HepG2 (cell line): ENCODE data around the gene GFAP. TPM values are rescaled to one million over a fixed set of nuclear protein-coding genes. Genes with fewer than 3 reads are reported as not detected.

Source experiments
- KDM5B ChIP-seq: sonication (generic); formaldehyde crosslinking; IDR thresholded peaks from 2 replicates; pipeline ENCODE4 v1.4.0; 2020; ENCODE audit warnings: missing genetic modification reagents, mild to moderate bottlenecking, borderline replicate concordance
- MTA1 ChIP-seq: sonication (generic); formaldehyde crosslinking; IDR thresholded peaks from 2 replicates; pipeline ENCODE4 v1.4.0; 2020; ENCODE audit warnings: missing genetic modification reagents, mild to moderate bottlenecking, borderline replicate concordance
- NFATC3 ChIP-seq: sonication (generic); formaldehyde crosslinking; IDR thresholded peaks from 2 replicates; pipeline ENCODE4 v1.5.1; 2020; ENCODE audit warnings: mild to moderate bottlenecking, missing genetic modification reagents
- REXO4 ChIP-seq: sonication (generic); formaldehyde crosslinking; IDR thresholded peaks from 2 replicates; pipeline ENCODE4 v1.8.0; 2022; ENCODE audit warnings: missing genetic modification reagents, mild to moderate bottlenecking, borderline replicate concordance
- SOX6 ChIP-seq, 2 experiments: fragments of 450-650 bp in 1 of 2; sonication (generic) in 1 of 2; formaldehyde crosslinking in 1 of 2; IDR thresholded peaks; 2 replicates each; pipeline versions ENCODE4 v1.4.0 to v1.6.1; 2017 to 2020; ENCODE audit warnings: antibody characterized with exemption in 1 of 2, mild to moderate bottlenecking in 1 of 2, missing genetic modification reagents in 1 of 2
- ZNF331 ChIP-seq: sonication (generic); formaldehyde crosslinking; IDR thresholded peaks from 2 replicates; pipeline ENCODE4 v1.4.0; 2020; ENCODE audit warnings: missing genetic modification reagents
- ZNF761 ChIP-seq: sonication (generic); formaldehyde crosslinking; conservative IDR thresholded peaks from 2 replicates; pipeline ENCODE4 v1.4.0; 2020; ENCODE audit warnings: mild to moderate bottlenecking, missing genetic modification reagents
- polyA plus RNA-seq, 8 experiments: library from polyadenylated mRNA; depleted of rRNA in 3 of 8; stranded (reverse) in 7 of 8; unstranded in 1 of 8; fragments of >200 nt; fragmentation: Illumina TruSeq in 4 of 8; extraction: Trizol in 4 of 8; gene quantifications; 2 replicates each; pipeline versions ENCODE4 v1.2.1 to v1.2.3, GENCODE V29; 2011 to 2016; ENCODE audit warnings: low read depth in 4 of 8, missing spikeins in 1 of 8, mixed read lengths in 1 of 8; ENCODE audit not compliant: insufficient read depth in 1 of 8
- total RNA-seq, 5 experiments: library from RNA; depleted of rRNA; stranded (reverse); fragments of >200 nt; fragmentation: Illumina TruSeq; extraction: Trizol; gene quantifications; 2 replicates each; pipeline ENCODE4 v1.2.3, GENCODE V29; 2016; ENCODE audit warnings: low read depth in 1 of 5
- TF ChIP-seq, protein P1 (sequence below): sonication (generic); formaldehyde crosslinking; IDR thresholded peaks from 2 replicates; pipeline ENCODE4 v1.4.0; 2020; ENCODE audit warnings: mild to moderate bottlenecking, missing genetic modification reagents, borderline replicate concordance
- TF ChIP-seq, protein P2 (sequence below): sonication (generic); formaldehyde crosslinking; IDR thresholded peaks from 2 replicates; pipeline ENCODE4 v1.5.1; 2020; ENCODE audit warnings: missing genetic modification reagents, mild to moderate bottlenecking, borderline replicate concordance
- TF ChIP-seq, protein P3 (sequence below), 2 experiments: fragments of 450-650 bp in 1 of 2; sonication (generic) in 1 of 2; formaldehyde crosslinking in 1 of 2; IDR thresholded peaks; 2 replicates each; pipeline versions ENCODE4 v1.6.1 to v1.8.0; 2016 to 2022; ENCODE audit warnings: antibody characterized with exemption in 1 of 2, mild to moderate bottlenecking in 1 of 2, missing genetic modification reagents in 1 of 2

GFAP gene
- total and polyA plus RNA-seq, 2 of the 13 experiments (the other 11 are each of a cell fraction or from before 2014, with no cell fraction given) = 0.11 to 0.29 TPM

DNA sequence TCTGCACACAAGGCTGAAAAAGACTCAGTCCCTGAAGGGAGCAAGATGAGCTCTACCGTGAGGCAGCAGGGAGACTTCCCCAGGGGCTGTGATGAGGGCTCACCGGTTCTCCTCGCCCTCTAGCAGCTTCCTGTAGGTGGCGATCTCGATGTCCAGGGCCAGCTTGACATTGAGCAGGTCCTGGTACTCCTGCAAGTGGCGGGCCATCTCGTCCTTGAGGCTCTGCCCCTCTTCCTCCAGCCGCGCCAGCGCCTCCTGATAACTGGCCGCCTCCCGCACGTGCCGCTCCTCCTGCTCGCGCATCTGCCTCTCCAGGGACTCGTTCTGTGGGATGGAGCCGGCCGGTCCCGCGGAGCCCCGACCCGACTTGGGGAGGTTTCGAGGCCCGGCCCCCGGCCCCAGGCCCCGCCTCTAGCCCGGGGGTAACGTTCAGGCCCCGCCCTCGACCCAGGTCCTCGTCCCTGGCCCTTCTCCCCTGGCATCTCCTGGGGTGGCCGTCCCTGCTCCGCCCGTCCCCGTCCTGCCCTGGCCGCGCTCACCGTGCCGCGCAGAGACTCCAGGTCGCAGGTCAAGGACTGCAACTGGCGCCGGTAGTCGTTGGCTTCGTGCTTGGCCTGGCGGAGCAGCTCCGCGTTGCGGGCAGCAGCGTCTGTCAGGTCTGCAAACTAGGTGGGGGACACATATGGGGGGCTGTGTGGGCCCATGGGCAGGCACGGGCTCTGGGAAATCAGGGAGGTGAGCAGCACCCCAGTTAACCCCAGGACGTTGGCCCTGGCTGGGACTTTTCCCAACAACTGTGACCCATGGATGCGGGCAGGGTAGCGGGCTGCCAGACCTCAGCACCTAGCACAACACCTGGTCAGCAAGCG is 3.9 kb downstream of the GFAP start (continued):
- TF ChIP-seq SOX6 (IDR thresholded peaks at IDR 0.05) = no peak
- TF ChIP-seq SOX6 (CRISPR knock-in tag; IDR thresholded peaks at IDR 0.05) = peak; percentile 64
- TF ChIP-seq REXO4 = no peak
- TF ChIP-seq NFATC3 (CRISPR knock-in tag) = no peak
- TF ChIP-seq MTA1 (CRISPR knock-in tag) = peak; percentile 88; the same call in 1 of the 2 replicates
- peak; percentile 50; the same call in 1 of the 2 replicates for TF ChIP-seq ZNF331
- TF ChIP-seq, protein P1, sequence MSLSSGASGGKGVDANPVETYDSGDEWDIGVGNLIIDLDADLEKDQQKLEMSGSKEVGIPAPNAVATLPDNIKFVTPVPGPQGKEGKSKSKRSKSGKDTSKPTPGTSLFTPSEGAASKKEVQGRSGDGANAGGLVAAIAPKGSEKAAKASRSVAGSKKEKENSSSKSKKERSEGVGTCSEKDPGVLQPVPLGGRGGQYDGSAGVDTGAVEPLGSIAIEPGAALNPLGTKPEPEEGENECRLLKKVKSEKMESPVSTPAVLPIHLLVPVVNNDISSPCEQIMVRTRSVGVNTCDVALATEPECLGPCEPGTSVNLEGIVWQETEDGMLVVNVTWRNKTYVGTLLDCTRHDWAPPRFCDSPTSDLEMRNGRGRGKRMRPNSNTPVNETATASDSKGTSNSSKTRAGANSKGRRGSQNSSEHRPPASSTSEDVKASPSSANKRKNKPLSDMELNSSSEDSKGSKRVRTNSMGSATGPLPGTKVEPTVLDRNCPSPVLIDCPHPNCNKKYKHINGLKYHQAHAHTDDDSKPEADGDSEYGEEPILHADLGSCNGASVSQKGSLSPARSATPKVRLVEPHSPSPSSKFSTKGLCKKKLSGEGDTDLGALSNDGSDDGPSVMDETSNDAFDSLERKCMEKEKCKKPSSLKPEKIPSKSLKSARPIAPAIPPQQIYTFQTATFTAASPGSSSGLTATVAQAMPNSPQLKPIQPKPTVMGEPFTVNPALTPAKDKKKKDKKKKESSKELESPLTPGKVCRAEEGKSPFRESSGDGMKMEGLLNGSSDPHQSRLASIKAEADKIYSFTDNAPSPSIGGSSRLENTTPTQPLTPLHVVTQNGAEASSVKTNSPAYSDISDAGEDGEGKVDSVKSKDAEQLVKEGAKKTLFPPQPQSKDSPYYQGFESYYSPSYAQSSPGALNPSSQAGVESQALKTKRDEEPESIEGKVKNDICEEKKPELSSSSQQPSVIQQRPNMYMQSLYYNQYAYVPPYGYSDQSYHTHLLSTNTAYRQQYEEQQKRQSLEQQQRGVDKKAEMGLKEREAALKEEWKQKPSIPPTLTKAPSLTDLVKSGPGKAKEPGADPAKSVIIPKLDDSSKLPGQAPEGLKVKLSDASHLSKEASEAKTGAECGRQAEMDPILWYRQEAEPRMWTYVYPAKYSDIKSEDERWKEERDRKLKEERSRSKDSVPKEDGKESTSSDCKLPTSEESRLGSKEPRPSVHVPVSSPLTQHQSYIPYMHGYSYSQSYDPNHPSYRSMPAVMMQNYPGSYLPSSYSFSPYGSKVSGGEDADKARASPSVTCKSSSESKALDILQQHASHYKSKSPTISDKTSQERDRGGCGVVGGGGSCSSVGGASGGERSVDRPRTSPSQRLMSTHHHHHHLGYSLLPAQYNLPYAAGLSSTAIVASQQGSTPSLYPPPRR = no peak
- peak; percentile 62; the same call in 1 of the 2 replicates for TF ChIP-seq KDM5B (CRISPR knock-in tag)
- 0 out of 2 replicates have a peak, but pooled peaks have one; percentile 54 for TF ChIP-seq ZNF761
- TF ChIP-seq, protein P2, sequence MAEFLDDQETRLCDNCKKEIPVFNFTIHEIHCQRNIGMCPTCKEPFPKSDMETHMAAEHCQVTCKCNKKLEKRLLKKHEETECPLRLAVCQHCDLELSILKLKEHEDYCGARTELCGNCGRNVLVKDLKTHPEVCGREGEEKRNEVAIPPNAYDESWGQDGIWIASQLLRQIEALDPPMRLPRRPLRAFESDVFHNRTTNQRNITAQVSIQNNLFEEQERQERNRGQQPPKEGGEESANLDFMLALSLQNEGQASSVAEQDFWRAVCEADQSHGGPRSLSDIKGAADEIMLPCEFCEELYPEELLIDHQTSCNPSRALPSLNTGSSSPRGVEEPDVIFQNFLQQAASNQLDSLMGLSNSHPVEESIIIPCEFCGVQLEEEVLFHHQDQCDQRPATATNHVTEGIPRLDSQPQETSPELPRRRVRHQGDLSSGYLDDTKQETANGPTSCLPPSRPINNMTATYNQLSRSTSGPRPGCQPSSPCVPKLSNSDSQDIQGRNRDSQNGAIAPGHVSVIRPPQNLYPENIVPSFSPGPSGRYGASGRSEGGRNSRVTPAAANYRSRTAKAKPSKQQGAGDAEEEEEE (CRISPR knock-in tag) = no peak
- TF ChIP-seq, protein P3, sequence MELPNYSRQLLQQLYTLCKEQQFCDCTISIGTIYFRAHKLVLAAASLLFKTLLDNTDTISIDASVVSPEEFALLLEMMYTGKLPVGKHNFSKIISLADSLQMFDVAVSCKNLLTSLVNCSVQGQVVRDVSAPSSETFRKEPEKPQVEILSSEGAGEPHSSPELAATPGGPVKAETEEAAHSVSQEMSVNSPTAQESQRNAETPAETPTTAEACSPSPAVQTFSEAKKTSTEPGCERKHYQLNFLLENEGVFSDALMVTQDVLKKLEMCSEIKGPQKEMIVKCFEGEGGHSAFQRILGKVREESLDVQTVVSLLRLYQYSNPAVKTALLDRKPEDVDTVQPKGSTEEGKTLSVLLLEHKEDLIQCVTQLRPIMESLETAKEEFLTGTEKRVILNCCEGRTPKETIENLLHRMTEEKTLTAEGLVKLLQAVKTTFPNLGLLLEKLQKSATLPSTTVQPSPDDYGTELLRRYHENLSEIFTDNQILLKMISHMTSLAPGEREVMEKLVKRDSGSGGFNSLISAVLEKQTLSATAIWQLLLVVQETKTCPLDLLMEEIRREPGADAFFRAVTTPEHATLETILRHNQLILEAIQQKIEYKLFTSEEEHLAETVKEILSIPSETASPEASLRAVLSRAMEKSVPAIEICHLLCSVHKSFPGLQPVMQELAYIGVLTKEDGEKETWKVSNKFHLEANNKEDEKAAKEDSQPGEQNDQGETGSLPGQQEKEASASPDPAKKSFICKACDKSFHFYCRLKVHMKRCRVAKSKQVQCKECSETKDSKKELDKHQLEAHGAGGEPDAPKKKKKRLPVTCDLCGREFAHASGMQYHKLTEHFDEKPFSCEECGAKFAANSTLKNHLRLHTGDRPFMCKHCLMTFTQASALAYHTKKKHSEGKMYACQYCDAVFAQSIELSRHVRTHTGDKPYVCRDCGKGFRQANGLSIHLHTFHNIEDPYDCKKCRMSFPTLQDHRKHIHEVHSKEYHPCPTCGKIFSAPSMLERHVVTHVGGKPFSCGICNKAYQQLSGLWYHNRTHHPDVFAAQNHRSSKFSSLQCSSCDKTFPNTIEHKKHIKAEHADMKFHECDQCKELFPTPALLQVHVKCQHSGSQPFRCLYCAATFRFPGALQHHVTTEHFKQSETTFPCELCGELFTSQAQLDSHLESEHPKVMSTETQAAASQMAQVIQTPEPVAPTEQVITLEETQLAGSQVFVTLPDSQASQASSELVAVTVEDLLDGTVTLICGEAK (IDR thresholded peaks at IDR 0.05) = no peak
- TF ChIP-seq, protein P3 (CRISPR knock-in tag; IDR thresholded peaks at IDR 0.05) = 0 out of 2 replicates have a peak, but pooled peaks have one; percentile 26
